MCF 10A (cell line): ENCODE measurements around the gene CNOT8. TPM values are rescaled to one million over a fixed set of nuclear protein-coding genes. Genes with fewer than 3 reads are reported as not detected.
A peak's percentile ranks its signal among the peaks of the same experiment; 100 is the strongest.

Source experiments
- BruUV-seq: library from RNA; stranded (reverse); fragments of 400-500 nt; replicated peaks from 2 replicates; lab custom pipeline; 2021; lab: Mats Ljungman, UMichigan
- CTCF ChIA-PET: fragments of 300-600 bp; sonication (Branson Sonifier 250); formaldehyde crosslinking; extraction: SDS; loops from one replicate; lab custom pipeline; 2021; ENCODE audit warnings: antibody characterized with exemption, inconsistent platforms; lab: Yijun Ruan, JAX
- POLR2A ChIA-PET: fragments of 300-600, 350-650 bp; sonication (Branson Sonifier 250); formaldehyde crosslinking; extraction: SDS; loops from one replicate; lab custom pipeline; 2020; ENCODE audit warnings: antibody characterized with exemption, inconsistent platforms; lab: Yijun Ruan, JAX
- DNase-seq: peaks from one replicate; pipeline ENCODE4 v3.0.0-alpha.2; 2018; ENCODE audit not compliant: unreplicated experiment
- H3K27ac Mint-ChIP-seq: one replicate; pipeline ENCODE4 v1.8.0; 2022; ENCODE audit warnings: mild to moderate bottlenecking, low read depth, mixed read lengths; ENCODE audit not compliant: unreplicated experiment
- H3K27me3 Mint-ChIP-seq: one replicate; pipeline ENCODE4 v1.8.0; 2022; ENCODE audit warnings: mixed read lengths; ENCODE audit not compliant: insufficient read depth, unreplicated experiment
- H3K36me3 Mint-ChIP-seq: one replicate; pipeline ENCODE4 v1.8.0; 2022; ENCODE audit warnings: mild to moderate bottlenecking, moderate library complexity, mixed read lengths; ENCODE audit not compliant: insufficient read depth, unreplicated experiment
- H3K4me1 Mint-ChIP-seq: one replicate; pipeline ENCODE4 v1.8.0; 2022; ENCODE audit warnings: mixed read lengths; ENCODE audit not compliant: insufficient read depth, unreplicated experiment
- H3K4me3 Mint-ChIP-seq: one replicate; pipeline ENCODE4 v1.8.0; 2022; ENCODE audit warnings: mild to moderate bottlenecking, moderate library complexity, mixed read lengths; ENCODE audit not compliant: unreplicated experiment
- H3K9me3 Mint-ChIP-seq: one replicate; pipeline ENCODE4 v1.8.0; 2022; ENCODE audit warnings: mixed read lengths; ENCODE audit not compliant: unreplicated experiment
- intact Hi-C: fragments of 100-400 bp; cut with micrococcal nuclease; formaldehyde crosslinking; loops from 2 replicates; pipeline ENCODE4 v1.14.1; 2022
- microRNA-seq: library from miRNA; unstranded; fragments of <30 nt; microRNA quantifications from one replicate; pipeline ENCODE4 v1.2.0, GENCODE V29; 2022
- total RNA-seq: library from RNA; stranded (reverse); gene quantifications from 2 replicates; pipeline ENCODE4 v1.2.3, GENCODE V29; 2022
- TF ChIP-seq, protein P1 (sequence below): fragments of 200-600 bp; IDR thresholded peaks from one replicate; pipeline ENCODE4 v1.8.0; 2022; ENCODE audit warnings: antibody characterized with exemption, mild to moderate bottlenecking; ENCODE audit not compliant: unreplicated experiment

Gene CNOT8
- total RNA-seq, 1 experiment from 2014 or later = 52.3 TPM

DNA sequence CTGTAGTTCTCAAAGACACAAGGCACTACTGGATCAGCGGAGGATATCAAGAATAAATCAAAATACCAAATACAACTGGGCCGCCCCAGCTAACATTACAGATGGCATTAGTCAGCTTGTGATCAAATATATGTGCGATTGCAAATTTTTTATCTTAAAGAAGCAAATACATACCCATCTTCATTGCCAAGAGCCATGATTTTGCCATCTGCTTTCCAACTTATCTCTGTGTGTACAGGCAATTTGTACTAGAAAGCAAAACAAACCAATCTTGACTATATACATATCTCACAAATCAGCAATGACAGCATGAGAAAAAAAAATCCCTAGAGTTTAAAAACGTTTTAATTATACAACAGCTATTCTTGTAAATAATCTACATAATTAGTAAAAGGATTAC is 59.3 kb downstream of the CNOT8 start:
- H3K27ac Mint-ChIP-seq = peak overlapping the region; percentile 5
- TF ChIP-seq, protein P1, sequence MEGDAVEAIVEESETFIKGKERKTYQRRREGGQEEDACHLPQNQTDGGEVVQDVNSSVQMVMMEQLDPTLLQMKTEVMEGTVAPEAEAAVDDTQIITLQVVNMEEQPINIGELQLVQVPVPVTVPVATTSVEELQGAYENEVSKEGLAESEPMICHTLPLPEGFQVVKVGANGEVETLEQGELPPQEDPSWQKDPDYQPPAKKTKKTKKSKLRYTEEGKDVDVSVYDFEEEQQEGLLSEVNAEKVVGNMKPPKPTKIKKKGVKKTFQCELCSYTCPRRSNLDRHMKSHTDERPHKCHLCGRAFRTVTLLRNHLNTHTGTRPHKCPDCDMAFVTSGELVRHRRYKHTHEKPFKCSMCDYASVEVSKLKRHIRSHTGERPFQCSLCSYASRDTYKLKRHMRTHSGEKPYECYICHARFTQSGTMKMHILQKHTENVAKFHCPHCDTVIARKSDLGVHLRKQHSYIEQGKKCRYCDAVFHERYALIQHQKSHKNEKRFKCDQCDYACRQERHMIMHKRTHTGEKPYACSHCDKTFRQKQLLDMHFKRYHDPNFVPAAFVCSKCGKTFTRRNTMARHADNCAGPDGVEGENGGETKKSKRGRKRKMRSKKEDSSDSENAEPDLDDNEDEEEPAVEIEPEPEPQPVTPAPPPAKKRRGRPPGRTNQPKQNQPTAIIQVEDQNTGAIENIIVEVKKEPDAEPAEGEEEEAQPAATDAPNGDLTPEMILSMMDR = no peak
- ChIA-PET CTCF (interaction anchor here (0.6 to 1.4 kb wide), 7 partner anchors 9 to 1642 kb away, joined by 3 to 4 read pairs (median 3); no protein-coding TSS in a partner anchor), POLR2A (interaction anchor here (0.7 to 2.4 kb wide), 6 partner anchors 8 to 61 kb away, joined by 3 to 8 read pairs (median 6); partner anchors contain the start of gene GEMIN5)
- no peaks in the 10 kb centered on the region for H3K27me3 Mint-ChIP-seq
- DNase-seq = no peak
- H3K9me3 Mint-ChIP-seq = no peaks in the 10 kb centered on the region
- BruUV-seq = no TSS peak
- H3K4me3 Mint-ChIP-seq = no peak overlapping the region
- no peaks in the 10 kb centered on the region for H3K4me1 Mint-ChIP-seq
- peaks cover 84% of the 10 kb centered on the region for H3K36me3 Mint-ChIP-seq
- intact Hi-C loops = no loop called here

GRCh38 chr5:154923441-154924430 is 65.3 kb downstream of the CNOT8 start:
- no peak for DNase-seq
- Mint-ChIP-seq H3K27me3 (no peaks in the 10 kb centered on the region), H3K27ac (no peak overlapping the region), H3K36me3 (peaks cover 92% of the 10 kb centered on the region), H3K4me3 (no peak overlapping the region), H3K4me1 (no peaks in the 10 kb centered on the region), H3K9me3 (no peaks in the 10 kb centered on the region)
- BruUV-seq = no TSS peak
- CTCF ChIA-PET = interaction anchor here (0.6 kb wide), 1 partner anchor 254 kb away, joined by 4 read pairs; no protein-coding TSS in a partner anchor
- POLR2A ChIA-PET = interaction anchor here (1.2 kb wide), 1 partner anchor 9 kb away, joined by 3 read pairs; no protein-coding TSS in a partner anchor
- TF ChIP-seq, protein P1 = no peak
- intact Hi-C loops = no loop called here

Small RNA genes within 50 kb of the gene (microRNA-seq; reads per million reads assigned to microRNA genes)
- gene MIR378H = not detected

Other genes starting within 250 kb of the CNOT8 start
- 321 and 340 TPM in 2 replicates for gene LARP1, start 103.2 kb upstream of the CNOT8 start, total RNA-seq
- gene FAXDC2, start 8.0 kb upstream of the CNOT8 start, total RNA-seq = 0.79 and 2.1 TPM in 2 replicates
- gene GEMIN5, start 79.6 kb downstream of the CNOT8 start, total RNA-seq = 25.1 and 34.5 TPM in 2 replicates
- gene MRPL22, start 82.4 kb downstream of the CNOT8 start, total RNA-seq = 123 and 127 TPM in 2 replicates
- not detected in 2 replicates for gene KIF4B, start 155.1 kb downstream of the CNOT8 start, total RNA-seq